OCI-LY7 (cell line): ENCODE measurements around the gene EXOSC10. TPM values are rescaled to one million over a fixed set of nuclear protein-coding genes. Genes with fewer than 3 reads are reported as not detected.

ENCODE experiments used
- Bru-seq: library from RNA; stranded (reverse); fragments of 400-500 nt; gene quantifications from one replicate; lab custom pipeline; 2021; lab: Mats Ljungman, UMichigan
- BruChase-seq, 2 experiments: library from RNA; stranded (reverse); fragments of 400-500 nt; gene quantifications; one replicate each; lab custom pipeline; 2021; lab: Mats Ljungman, UMichigan
- BruUV-seq: library from RNA; stranded (reverse); fragments of 400-500 nt; replicated peaks from 2 replicates; lab custom pipeline; 2021; lab: Mats Ljungman, UMichigan
- CTCF ChIA-PET: fragments of 300-600 bp; sonication (Branson Sonifier 250); formaldehyde crosslinking; loops from one replicate; lab custom pipeline; 2022; ENCODE audit warnings: antibody characterized with exemption; ENCODE audit not compliant: unreplicated experiment; lab: Charles Lee
- POLR2A ChIA-PET: fragments of 300-600 bp; sonication (Branson Sonifier 250); formaldehyde crosslinking; loops from one replicate; lab custom pipeline; 2022; ENCODE audit warnings: antibody characterized with exemption; lab: Charles Lee
- DNase-seq: peaks from one replicate; pipeline ENCODE4 v3.0.0-alpha.2; 2015; ENCODE audit warnings: low spot score
- H2AFZ ChIP-seq: fragments of 200-600 bp; sonication (generic), shearing (Covaris generic); 2 replicates; pipeline ENCODE4 v1.6.1; 2014; ENCODE audit warnings: mild to moderate bottlenecking, antibody characterized with exemption, low read length, moderate library complexity
- H3K27ac ChIP-seq: fragments of 200-600 bp; sonication (generic); 2 replicates; pipeline ENCODE4 v1.5.1; 2014; ENCODE audit warnings: mixed run types, low read depth, mild to moderate bottlenecking, moderate library complexity, low read length, inconsistent platforms; ENCODE audit not compliant: poor library complexity, severe bottlenecking
- H3K36me3 ChIP-seq: fragments of 200-600 bp; sonication (generic); 2 replicates; pipeline ENCODE4 v1.6.1; 2014; ENCODE audit warnings: mild to moderate bottlenecking, antibody characterized with exemption, low read length, moderate library complexity, mixed read lengths; ENCODE audit not compliant: insufficient read depth
- H3K4me1 ChIP-seq: fragments of 200-600 bp; sonication (generic); 2 replicates; pipeline ENCODE4 v1.5.1; 2014; ENCODE audit warnings: mild to moderate bottlenecking, low read length; ENCODE audit not compliant: insufficient read depth, poor library complexity, severe bottlenecking
- H3K4me2 ChIP-seq: fragments of 200-600 bp; sonication (generic); 2 replicates; pipeline ENCODE4 v1.6.1; 2014; ENCODE audit warnings: mild to moderate bottlenecking, low read length
- H3K4me3 ChIP-seq: fragments of 200-600 bp; sonication (generic); 2 replicates; pipeline ENCODE4 v1.5.1; 2014; ENCODE audit warnings: mild to moderate bottlenecking, low read depth, low read length; ENCODE audit not compliant: poor library complexity, severe bottlenecking
- H3K79me2 ChIP-seq: fragments of 200-600 bp; sonication (generic); 2 replicates; pipeline ENCODE4 v1.6.1; 2016; ENCODE audit warnings: low read depth, mild to moderate bottlenecking, low read length, moderate library complexity, mixed read lengths; ENCODE audit not compliant: insufficient read depth
- H3K9me2 ChIP-seq: fragments of 200-600 bp; sonication (generic); 2 replicates; pipeline ENCODE4 v1.6.1; 2016; ENCODE audit warnings: mild to moderate bottlenecking, low read length, mixed read lengths; ENCODE audit not compliant: insufficient read depth
- H3K9me3 ChIP-seq: fragments of 200-600 bp; sonication (generic); 2 replicates; pipeline ENCODE4 v1.6.1; 2014; ENCODE audit warnings: mild to moderate bottlenecking, mixed run types, low read length, mixed read lengths
- H4K20me1 ChIP-seq: fragments of 200-600 bp; sonication (generic); 2 replicates; pipeline ENCODE4 v1.6.1; 2014; ENCODE audit warnings: mild to moderate bottlenecking, antibody characterized with exemption, low read length, moderate library complexity, mixed read lengths; ENCODE audit not compliant: insufficient read depth
- EZH2phosphoT487 ChIP-seq: fragments of 200-600 bp; sonication (generic); IDR thresholded peaks from 2 replicates; pipeline ENCODE4 v1.6.1; 2018; ENCODE audit warnings: low read depth, borderline replicate concordance, mild to moderate bottlenecking, mixed run types, antibody characterized with exemption, low read length, moderate library complexity, mixed read lengths
- intact Hi-C: fragments of 100-400 bp; cut with micrococcal nuclease; formaldehyde crosslinking; loops from one replicate; pipeline ENCODE4 v1.10.0; 2022; ENCODE audit not compliant: unreplicated experiment
- long read RNA-seq: library from polyadenylated mRNA; stranded (forward); transcript quantifications from one replicate; pipeline ENCODE4 v2.0.0, GENCODE V29; 2022
- total RNA-seq, 2 experiments: library from RNA; depleted of rRNA in 1 of 2; stranded (reverse); fragments of >200 nt in 1 of 2; shearing (Covaris generic) in 1 of 2; gene quantifications; 2 replicates each; pipeline ENCODE4 v1.2.3, GENCODE V29; 2014 to 2022
- TF ChIP-seq, protein P1 (sequence below): fragments of 200-600 bp; sonication (generic); conservative IDR thresholded peaks from 2 replicates; pipeline ENCODE4 v1.5.1; 2014; ENCODE audit warnings: mild to moderate bottlenecking, antibody characterized with exemption, low read length, moderate library complexity, mixed read lengths

The EXOSC10 gene
- total RNA-seq (2014; rRNA removed; shearing (Covaris generic)) (75.1 and 117 TPM in 2 replicates), total RNA-seq (2022) (91.9 and 95.1 TPM in 2 replicates), Bru-seq, nascent RNA (percentile 80 among the genes with signal in this experiment), BruChase-seq, experiment 1, labeled RNA remaining after a 6-hour chase (percentile 86 among the genes with signal in this experiment), BruChase-seq, experiment 2, labeled RNA remaining after a 2-hour chase (percentile 86 among the genes with signal in this experiment)
- long read RNA-seq, transcript EXOSC10-202 (25 exons, 2,808 nt), result major isoform, 134 of 198 reads
- long read RNA-seq, partial matches to known transcripts, result 8 of 198 reads
- long read RNA-seq, other reads (novel, unspliced or antisense), result 53 of 198 reads

GRCh38 chr1:11099310-11100148 lies at the start of gene EXOSC10:
Gene EXOSC10 (minus strand): TSS chr1:11099869. CDS start chr1:11099831, 38 bp downstream.
- H3K4me3 ChIP-seq, result peak within 1 kb of the TSS; percentile 93
- no TSS peak for BruUV-seq
- TF ChIP-seq, protein P1, sequence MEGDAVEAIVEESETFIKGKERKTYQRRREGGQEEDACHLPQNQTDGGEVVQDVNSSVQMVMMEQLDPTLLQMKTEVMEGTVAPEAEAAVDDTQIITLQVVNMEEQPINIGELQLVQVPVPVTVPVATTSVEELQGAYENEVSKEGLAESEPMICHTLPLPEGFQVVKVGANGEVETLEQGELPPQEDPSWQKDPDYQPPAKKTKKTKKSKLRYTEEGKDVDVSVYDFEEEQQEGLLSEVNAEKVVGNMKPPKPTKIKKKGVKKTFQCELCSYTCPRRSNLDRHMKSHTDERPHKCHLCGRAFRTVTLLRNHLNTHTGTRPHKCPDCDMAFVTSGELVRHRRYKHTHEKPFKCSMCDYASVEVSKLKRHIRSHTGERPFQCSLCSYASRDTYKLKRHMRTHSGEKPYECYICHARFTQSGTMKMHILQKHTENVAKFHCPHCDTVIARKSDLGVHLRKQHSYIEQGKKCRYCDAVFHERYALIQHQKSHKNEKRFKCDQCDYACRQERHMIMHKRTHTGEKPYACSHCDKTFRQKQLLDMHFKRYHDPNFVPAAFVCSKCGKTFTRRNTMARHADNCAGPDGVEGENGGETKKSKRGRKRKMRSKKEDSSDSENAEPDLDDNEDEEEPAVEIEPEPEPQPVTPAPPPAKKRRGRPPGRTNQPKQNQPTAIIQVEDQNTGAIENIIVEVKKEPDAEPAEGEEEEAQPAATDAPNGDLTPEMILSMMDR, result no peak
- no peak for TF ChIP-seq EZH2phosphoT487
- intact Hi-C loops, result no loop called here
- CTCF ChIA-PET, result interaction anchor here (0.6 to 1.2 kb wide), 3 partner anchors 34 to 554 kb away, joined by 3 to 5 read pairs (median 4); no protein-coding TSS in a partner anchor
- H2AFZ ChIP-seq, result peak within 1 kb of the TSS; percentile 97
- peaks cover 16% of the 10 kb centered on the region for H3K4me1 ChIP-seq
- H3K79me2 ChIP-seq, result peaks cover 18% of the 10 kb centered on the region
- peak; percentile 94 for DNase-seq
- H3K9me3 ChIP-seq, result no peaks in the 10 kb centered on the region
- peak within 1 kb of the TSS; percentile 74 for H3K4me2 ChIP-seq
- H4K20me1 ChIP-seq, result no peaks in the 10 kb centered on the region
- POLR2A ChIA-PET, result interaction anchor here (0.8 to 1.4 kb wide), 6 partner anchors 8 to 62 kb away, joined by 3 to 7 read pairs (median 3); no protein-coding TSS in a partner anchor
- peak within 1 kb of the TSS; percentile 48 for H3K27ac ChIP-seq
- no peaks in the 10 kb centered on the region for H3K9me2 ChIP-seq
- peaks cover 37% of the 10 kb centered on the region for H3K36me3 ChIP-seq

GRCh38 chr1:11147197-11147770 lies 47.6 kb upstream of the EXOSC10 start:
- no TSS peak for BruUV-seq
- CTCF ChIA-PET, result no interaction called here

More at GRCh38 chr1:11147197-11147770, 47.6 kb upstream of the EXOSC10 start:
- H3K79me2 ChIP-seq, result no peaks in the 10 kb centered on the region
- intact Hi-C loops, result no loop called here
- no peak overlapping the region for H3K4me3 ChIP-seq
- no peak overlapping the region for H3K4me2 ChIP-seq
- H3K9me2 ChIP-seq, result no peaks in the 10 kb centered on the region
- no peak for DNase-seq
- no peak overlapping the region for H2AFZ ChIP-seq
- POLR2A ChIA-PET, result interaction anchor here (0.5 to 1.9 kb wide), 2 partner anchors 59 to 252 kb away, joined by 4 to 5 read pairs; no protein-coding TSS in a partner anchor
- H3K27ac ChIP-seq, result no peak overlapping the region
- TF ChIP-seq EZH2phosphoT487, result no peak
- TF ChIP-seq, protein P1, result no peak
- H4K20me1 ChIP-seq, result no peaks in the 10 kb centered on the region
- H3K36me3 ChIP-seq, result peaks cover 92% of the 10 kb centered on the region
- H3K9me3 ChIP-seq, result no peaks in the 10 kb centered on the region
- peaks cover 11% of the 10 kb centered on the region for H3K4me1 ChIP-seq
